ENCODE results near the gene HNRNPA2B1.

HNRNPA2B1 gene

DNA sequence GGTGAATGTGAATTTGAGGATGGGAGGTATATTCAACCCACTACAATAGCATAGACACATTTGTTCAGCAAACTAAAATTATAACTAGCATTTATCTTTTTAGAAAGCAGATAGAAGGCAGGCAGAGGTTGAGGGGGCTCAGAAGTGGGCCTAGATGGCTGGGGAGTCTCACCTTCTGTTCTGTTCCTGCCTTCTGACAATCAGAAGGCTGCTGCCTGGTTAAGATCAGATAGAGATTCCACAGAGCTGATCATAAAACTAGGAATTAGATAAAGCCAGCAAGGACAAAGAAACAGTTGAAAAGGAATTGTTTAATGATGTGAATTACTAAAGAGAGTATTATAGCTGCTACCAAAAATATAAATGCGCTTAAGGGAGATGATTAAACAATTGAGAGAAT, 60.2 kb downstream of the HNRNPA2B1 start:
- no peak for TF ChIP-seq CTCF (IDR thresholded peaks at IDR 0.05; ENCODE audit: insufficient read depth, low read length, poor library complexity, severe bottlenecking)
- Histone ChIP-seq H3K36me3 (ENCODE audit: control insufficient read depth, insufficient read depth, low read length) (no peaks in the 10 kb centered on the region), H3K27me3 (replicated peaks; ENCODE audit: control insufficient read depth, insufficient read depth, low read length) (no peaks in the 10 kb centered on the region), H3K4me3 (replicated peaks; ENCODE audit: low read depth, low read length) (no peak overlapping the region)
- no peak for DNase-seq (ENCODE audit: extremely low read depth, insufficient read length)

All from GM06990 (cell line).